HG03039 (cell line): ENCODE results near the gene LCE1B.

Source experiments
- ATAC-seq: cut with Tn5 transposase; IDR thresholded peaks from one replicate; pipeline ENCODE4 v1.9.1; 2021; ENCODE audit warnings: mild to moderate bottlenecking, moderate library complexity; ENCODE audit not compliant: unreplicated experiment

Gene LCE1B, protein sequence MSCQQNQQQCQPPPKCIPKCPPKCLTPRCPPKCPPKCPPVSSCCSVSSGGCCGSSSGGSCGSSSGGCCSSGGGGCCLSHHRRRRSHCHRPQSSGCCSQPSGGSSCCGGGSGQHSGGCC

DNA sequence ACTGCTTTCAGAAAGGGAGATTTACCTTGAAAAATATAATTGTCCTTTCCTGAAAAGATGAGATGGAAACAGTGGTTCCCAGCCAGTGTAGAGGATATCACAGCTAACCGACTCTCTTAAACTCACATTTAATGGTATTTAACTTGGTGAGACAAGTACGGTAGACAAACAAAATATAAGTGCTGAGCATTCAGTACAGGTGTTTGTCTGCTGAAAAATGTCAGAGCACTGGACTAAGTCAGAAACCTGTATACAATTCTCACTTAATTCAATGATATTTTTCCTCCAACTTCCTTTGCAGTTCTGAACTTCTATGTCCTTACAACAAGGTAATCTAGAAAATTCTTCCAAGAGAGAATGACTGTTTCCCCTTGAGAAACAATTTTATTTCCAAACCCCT, at the start of gene LCE1B:
Gene LCE1B (plus strand): TSS at position 301 of the 400 bp plus-strand sequence. CDS start 476 bp downstream, outside the sequence.
- ATAC-seq = no peak

DNA sequence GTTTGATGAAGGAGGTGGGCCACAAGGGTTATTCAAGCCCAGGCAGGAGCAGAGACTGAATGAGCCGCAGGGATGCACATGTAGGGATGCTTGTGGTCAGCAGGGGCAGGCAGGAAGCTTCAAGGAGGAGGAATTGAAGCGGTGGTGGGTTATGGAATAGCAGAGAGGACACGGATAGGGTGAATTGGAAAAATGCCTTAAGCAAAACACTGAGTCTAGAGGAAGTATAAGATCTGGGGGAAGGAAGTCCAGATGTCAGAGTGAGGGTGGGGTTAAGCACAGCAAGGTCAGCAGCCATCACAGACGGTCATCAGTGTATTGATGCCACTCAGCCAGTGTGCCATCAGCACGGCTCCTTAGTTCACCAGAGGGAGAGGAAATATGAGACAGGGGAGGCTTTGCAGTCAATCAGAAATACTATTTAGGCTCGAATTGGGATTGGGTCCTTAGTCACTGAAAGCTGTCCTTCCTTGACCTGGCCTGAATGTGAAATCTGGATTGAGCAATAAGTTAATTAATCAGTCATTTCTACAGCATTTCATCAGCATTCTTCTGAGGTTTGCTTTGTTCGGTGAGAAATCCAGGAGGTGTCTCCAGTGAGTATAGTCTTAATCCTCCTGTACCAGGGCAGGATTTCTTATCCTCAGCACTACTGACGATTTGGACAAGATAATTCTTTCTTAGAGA, 42.8 kb upstream of the LCE1B start:
- no peak for ATAC-seq

DNA sequence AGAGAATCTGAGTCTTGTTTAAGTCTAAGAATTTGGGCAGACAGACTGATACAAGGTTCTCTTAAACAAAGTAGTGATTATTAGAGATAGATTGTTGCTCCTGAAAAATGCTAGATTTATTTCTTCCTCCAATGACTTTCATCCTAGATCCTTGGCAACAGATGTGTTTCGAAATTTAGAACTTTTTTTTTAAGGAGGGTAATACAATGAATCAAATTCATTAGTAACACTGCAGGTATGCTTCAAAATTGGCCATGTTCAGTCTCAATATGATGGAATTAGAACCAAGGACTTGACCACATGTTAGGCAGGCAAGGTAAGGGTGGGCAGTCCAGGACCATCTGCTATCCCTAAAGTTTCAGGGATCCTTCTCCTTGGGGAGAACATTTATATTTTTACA, 41.4 kb upstream of the LCE1B start:
- ATAC-seq = no peak

DNA sequence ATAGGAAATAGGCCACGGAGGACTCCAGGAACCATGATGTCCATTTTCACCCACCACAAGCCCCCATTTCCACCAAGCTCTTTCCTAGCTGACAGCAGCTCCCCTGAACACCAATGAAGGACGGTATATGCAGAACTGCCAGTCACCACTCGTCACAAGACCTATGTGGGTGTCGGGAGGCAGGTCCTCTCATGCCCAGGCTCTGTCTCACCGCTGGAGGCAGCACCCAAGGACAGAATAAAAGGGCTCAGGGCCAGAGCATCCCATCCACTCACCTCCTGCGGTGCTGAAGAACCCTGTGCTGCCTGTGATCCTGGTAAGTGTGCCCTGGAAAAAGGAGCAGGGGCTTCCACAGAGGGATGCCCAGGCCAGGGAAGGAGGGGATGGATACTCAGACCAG, 36.9 kb upstream of the LCE1B start, which contains the start of gene LCE1F:
Gene LCE1F (plus strand): TSS at position 266 of the 400 bp plus-strand sequence. CDS start 1,232 bp downstream, outside the sequence.
- ATAC-seq = no peak

DNA sequence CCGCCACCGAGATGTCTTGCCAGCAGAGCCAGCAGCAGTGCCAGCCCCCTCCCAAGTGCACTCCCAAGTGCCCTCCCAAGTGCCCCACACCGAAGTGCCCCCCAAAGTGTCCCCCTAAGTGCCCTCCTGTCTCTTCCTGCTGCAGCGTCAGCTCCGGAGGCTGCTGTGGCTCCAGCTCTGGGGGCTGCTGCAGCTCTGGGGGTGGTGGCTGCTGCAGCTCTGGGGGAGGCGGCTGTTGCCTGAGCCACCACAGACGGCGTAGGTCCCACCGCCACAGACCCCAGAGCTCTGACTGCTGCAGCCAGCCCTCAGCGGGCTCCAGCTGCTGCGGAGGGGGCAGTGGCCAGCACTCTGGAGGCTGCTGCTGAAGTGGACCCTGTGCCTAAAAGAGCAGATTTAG, 35.4 kb upstream of the LCE1B start:
- ATAC-seq = no peak

DNA sequence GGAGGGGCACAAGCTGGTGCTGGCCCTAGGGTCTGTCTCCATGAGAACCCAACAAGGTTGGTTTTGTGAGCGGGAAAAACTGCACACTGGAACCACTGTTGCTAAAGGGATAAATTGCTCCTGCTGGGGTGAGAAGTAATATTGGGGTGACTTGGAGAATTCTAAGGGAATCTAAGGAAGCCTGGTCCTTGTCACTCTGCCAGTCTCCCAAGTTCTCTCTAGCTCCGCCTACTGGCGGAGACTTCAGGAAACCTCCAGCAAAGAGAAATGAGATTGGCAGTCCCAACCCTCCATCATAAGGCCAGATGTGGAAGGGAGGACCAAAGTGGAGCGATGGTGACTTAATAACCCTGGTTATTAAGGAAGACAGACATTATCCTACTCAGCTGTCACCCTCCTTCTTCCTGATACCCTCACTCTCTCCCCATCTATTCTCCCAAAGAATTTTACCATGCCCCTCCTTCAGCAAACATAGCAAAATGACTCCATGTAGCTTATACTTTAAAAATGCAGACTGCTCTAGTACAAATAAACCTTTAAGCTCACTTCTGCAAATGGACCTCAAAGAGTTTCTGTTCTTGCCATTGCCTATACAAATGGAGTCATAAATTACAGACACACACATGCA, 34.1 kb upstream of the LCE1B start:
- no peak for ATAC-seq

DNA sequence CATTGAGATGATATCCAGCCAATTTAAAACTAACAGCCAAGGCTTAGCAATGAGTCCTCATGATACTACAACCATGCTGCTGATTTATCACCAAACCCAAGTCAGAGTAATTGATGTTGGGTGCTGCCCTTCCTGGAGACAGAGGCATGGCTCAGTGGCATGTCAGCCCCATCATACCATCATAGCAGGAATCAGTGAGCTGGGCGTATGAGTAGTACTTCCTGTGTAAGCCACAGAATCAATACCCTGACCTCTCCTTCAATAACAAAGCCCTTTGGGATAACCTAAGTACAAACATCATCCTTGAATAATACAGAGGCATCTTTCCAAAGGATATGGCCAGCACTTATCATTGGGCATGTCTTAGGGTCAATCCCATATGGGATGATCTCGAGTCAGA, 28.7 kb upstream of the LCE1B start:
- no peak for ATAC-seq

DNA sequence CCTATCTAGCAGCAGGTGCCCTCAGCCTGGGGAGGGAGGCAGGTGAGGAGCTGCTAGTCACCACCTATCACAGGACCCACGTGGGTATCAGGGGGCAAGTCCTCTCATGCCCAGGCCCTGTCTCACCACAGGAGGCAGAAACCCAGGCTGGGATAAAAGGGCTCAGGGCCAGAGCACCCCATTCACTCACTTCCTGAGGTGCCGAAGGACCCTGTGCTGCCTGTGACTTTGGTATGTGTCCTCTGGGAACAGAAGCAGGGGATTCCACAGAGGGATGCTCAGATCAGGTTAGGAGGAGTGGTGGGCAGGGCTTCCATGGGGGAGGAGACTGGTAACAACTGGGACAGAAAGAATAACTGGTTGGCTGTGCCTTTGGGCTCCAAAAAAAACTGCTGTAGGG, 25.7 kb upstream of the LCE1B start, which contains the start of gene LCE1E:
Gene LCE1E (plus strand): TSS at position 181 of the 400 bp plus-strand sequence. CDS start 1,043 bp downstream, outside the sequence.
- ATAC-seq = no peak

DNA sequence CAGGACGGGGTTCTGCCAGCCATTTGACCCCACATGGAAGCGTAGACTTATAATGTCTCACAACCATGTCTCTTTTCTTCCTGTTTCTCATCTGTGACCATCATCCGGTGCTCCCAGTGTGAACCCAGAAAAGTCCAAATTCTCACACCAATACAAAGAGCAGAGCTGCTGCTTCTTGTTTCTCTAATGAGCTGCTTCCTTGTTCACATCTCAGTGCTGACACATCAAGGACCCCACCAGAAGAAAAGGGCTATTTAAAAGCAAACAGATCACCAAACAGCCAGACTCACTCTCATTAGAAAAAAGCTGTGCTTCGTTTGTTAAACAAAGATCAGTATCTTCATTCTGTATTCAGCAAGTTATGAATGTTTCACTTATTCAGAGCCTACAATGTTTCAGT, 16.1 kb upstream of the LCE1B start:
- no peak for ATAC-seq

DNA sequence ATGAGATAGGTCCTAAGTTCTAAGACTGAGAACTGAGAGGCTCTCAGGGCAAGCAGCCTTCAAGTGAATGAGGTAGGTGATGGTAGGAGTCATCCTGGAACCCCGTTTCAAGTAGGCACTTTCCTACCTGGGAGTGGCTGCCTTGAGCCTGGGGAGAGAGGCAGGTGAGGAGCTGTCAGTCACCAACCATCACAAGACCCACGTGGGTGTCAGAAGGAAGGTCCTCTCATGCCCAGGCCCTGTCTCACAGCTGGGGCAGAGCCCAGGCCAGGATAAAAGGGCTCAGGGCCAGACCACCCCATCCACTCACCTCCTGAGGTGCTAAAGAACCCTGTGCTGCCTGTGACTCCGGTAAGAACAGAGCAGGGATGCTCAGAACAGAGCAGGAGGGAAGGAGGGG, 15.3 kb upstream of the LCE1B start, which contains the start of gene LCE1D:
Gene LCE1D (plus strand): TSS at position 301 of the 400 bp plus-strand sequence. CDS start 1,074 bp downstream, outside the sequence.
- no peak for ATAC-seq

DNA sequence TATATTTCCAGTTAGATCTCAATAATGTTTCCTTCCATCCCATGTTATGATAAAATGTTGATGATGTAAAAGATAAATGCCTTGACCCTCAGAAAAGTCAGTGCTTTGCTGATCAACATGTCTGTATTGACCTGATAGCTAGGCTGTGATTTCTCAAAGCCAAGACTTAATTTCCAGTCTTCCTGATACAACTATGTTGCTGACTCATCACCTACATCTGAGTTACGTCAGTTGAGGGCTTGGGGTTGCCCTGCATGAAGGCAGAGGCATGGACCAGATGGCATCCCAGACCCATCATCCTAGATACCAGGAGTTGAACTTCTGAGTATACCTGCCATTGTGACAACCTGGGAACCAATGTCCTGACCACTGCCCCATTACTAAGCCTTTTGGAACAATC, 10.4 kb upstream of the LCE1B start:
- ATAC-seq = no peak

DNA sequence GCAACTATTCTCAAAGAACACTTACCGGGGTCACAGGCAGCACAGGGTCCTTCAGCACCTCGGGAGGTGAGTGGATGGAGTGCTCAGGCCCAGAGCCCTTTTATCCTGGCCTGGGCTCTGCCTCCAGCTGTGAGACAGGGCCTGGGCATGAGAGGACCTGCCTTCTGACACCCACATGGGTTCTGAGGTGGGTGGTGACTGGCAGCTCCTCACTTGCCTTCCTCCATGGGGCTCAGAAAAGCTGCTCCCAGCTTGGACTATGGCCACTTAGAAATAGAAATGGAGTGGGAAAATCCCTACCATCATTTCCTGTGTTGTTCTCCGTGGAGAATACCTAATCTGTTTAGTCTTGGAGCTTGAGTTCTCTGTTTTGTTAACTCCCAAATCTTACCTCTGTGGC, 5.2 kb upstream of the LCE1B start, which contains the start of gene LCE1C:
Gene LCE1C (minus strand): TSS at position 76 of the 400 bp plus-strand sequence. CDS start 1,173 bp downstream, outside the sequence.
- no peak for ATAC-seq

DNA sequence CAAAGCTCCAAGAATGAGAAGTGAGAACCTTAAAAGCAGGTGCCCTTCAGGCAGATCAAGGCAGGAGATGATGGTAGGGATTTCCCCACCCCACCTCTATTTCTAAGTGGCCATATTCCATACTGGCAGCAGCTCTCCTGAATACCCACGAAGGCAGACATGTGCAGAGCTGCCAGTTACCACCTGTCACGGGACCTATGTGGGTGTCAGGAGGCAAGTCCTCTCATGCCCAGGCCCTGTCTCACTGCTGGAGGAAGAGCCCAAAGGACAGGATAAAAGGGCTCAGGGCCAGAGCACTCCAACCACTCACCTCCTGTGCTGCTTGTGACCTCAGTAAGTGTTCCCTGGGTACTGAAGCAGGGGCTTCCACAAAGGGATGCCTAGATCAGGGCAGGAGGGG, 721 bp upstream of the LCE1B start:
- no peak for ATAC-seq

DNA sequence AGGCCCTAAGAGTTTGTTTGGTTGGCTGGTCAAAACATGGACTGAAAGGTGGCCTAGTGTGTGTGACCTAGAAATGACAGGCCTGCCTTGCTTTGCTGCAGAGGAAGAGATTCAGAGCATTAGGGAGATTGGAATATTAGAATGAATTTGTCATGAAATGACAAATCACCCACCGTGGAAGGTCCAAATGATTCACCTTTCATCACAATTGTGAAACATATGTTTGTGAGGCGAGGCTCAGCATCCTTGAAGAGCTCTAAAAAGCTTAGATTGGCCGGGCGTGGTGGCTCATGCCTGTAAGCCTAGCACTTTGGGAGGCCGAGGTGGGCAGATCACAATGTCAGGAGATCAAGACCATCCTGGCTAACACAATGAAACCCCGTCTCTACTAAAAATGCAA, 5.5 kb downstream of the LCE1B start:
- no peak for ATAC-seq

DNA sequence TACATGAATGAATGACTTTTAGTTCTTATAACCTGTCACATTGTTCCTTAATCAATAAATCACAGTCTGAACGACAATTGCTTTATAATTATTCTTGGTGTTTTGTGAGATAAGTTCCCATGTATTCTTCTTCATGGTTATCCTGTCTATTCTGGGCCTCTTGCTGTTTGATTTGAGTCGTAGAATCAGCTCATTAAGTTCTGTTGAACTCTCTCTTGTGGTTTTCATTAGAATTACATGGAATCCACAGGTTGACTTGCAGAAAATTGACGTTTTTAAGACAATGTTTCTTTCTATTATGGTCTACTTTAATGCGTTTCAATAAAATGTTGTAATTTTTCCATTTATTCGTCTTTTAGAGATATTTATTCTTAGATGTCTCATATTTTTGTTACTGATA, 11.5 kb downstream of the LCE1B start:
- no peak for ATAC-seq

DNA sequence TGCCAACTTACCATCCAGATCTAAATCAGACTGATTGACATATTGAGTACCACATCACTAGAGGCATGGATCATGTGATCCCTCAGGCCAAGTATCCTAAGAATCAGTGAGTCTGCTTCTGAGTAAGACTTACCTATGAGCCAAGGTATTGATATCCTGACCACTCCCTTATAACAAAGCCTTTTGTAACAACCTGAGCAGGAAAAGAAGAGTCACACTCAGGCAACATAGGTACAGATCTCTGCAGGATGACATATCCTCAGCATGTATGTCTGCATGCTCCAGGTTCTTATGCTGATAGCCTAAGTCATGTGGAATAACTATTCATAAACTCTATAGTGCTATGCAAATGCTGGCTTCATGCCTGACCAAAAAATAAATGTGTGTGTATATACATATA, 13.2 kb downstream of the LCE1B start:
- no peak for ATAC-seq

DNA sequence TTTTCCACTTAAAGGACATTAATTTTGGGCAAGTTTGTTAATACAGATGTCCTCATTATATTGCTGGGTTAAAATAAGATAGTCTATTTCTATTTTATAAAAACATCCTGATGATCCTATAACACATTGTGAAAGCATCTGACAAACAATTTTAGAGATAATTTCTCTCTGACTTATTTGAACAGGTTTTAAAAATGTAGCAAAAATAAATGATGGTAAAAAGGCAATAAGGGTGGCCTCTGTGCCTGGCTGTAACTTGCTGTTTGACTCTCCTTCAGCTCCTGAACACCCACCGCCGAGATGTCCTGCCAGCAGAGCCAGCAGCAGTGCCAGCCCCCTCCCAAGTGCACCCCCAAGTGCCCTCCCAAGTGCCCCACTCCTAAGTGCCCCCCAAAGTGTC, 15.4 kb downstream of the LCE1B start, which contains the start of gene LCE1A:
Gene LCE1A (plus strand): TSS at position 301 of the 400 bp plus-strand sequence. CDS start 0 bp downstream, at position 301.
- ATAC-seq = no peak

DNA sequence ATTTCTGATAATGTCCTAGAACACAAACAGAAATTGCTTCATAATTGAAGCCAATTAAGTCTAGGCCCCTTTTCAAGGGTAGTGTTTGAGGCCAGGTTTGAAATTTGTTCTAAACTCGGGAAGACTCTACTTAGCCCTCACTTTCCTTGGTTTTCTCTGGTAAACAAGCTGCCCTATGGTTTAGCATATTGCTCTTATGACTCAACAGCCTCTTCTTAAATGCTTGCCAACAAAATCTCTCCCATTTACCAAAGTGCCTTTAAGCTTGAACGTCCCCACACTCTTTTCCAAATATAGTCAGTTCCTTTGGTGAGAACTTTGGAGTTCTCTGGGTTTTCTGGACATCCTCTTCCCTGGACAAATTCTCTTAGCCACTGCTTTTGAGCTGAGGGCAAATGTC, 25.1 kb downstream of the LCE1B start:
- no peak for ATAC-seq

DNA sequence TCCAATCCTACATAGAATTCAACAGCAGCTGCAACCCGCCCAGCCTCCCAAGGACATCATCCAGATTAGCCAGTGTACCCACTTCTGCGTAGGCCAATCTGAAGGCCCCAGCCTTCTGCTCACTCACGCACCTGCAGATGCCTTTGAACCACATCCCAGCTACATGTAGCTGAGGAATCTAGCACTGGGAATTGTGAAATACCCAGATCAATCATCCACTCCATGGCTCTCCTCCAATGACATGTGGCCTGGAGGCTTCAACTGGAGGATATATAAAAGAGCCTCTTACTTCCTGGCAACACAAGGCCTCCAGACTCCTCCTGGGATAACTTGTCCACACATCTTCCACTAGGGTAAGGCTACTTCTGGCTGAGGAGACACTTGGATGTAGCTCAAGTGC, 30.8 kb downstream of the LCE1B start, which contains the start of gene LCE6A:
Gene LCE6A (plus strand): TSS at position 301 of the 400 bp plus-strand sequence. CDS start 665 bp downstream, outside the sequence.
- no peak for ATAC-seq

DNA sequence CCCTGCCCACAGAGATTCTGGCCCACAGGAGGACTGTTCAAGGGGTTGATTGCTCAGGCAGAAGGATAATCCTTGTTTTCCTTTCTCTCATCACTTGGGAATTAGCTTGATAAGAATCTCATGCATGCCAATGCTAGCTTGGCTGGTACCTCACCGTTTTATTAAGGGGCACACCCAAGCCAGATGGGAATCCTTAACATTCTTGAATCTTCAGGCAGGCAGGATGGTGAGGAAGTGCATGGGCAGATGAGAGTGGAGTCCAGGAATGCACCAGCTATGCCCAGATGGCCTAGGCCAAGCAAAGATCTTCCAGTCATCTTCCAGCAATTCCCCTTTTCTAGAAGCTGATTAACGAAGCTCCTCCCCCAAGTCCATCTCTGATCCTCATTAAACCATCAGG, 43.9 kb downstream of the LCE1B start:
- no peak for ATAC-seq

DNA sequence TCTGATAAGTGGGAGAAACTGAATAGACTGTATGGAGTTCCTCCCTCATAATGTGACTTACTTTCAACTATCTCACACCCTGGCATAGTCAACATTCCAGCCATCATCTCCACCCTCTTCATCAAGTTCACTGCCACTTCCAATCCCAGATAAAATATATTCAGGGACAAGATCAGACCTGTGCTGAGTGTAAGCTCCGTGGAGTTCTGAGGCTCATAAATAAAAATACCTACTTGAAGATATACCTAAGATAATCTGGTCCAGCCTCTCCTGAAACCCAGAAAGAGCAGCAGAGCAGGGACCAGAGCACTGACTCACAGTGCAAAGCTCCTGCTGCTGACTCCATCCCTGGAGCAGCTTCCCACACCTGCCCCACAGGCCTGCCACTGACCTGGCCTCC, 46.3 kb downstream of the LCE1B start:
- ATAC-seq = no peak

DNA sequence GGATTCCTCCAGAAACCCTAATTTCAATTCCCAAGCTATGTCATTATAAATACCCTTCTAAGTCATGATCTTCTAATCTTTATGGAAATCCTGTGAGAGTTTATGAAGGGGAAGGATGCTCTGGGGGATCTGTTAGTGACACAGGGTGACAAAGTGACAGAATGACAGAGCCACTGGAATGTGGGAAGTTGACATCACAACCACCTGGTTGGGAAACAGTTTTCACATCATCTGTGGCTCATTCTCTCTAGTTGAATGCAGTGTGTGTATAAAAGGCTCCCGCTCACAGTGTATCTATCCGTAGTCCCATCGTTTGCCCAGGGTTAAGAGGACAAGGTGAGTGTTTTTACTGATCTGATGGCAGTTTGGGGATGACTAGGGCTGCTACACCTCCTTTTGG, 47.9 kb downstream of the LCE1B start, which contains the start of gene LCE7A:
Gene LCE7A (plus strand): TSS at position 301 of the 400 bp plus-strand sequence. CDS start 702 bp downstream, outside the sequence.
- ATAC-seq = no peak
